Endothelial cell of umbilical vein (primary cell): ENCODE data around the gene NSD1. TPM values are rescaled to one million over a fixed set of nuclear protein-coding genes. Genes with fewer than 3 reads are reported as not detected.

Experiments
- BruUV-seq: library from RNA; stranded (reverse); fragments of 400-500 nt; replicated peaks from 2 replicates; lab custom pipeline; 2021; lab: Mats Ljungman, UMichigan
- CTCF ChIA-PET: fragments of 300-600, 350-600 bp; sonication (Branson Sonifier 250); formaldehyde crosslinking; loops from one replicate; lab custom pipeline; 2021; ENCODE audit warnings: antibody characterized with exemption, inconsistent platforms; lab: Charles Lee
- POLR2A ChIA-PET: fragments of 300-600, 350-600 bp; sonication (Branson Sonifier 250); formaldehyde crosslinking; loops from one replicate; lab custom pipeline; 2021; ENCODE audit warnings: antibody characterized with exemption, inconsistent platforms; lab: Charles Lee
- DNase-seq: peaks from one replicate; pipeline ENCODE4 v3.0.0-alpha.2; 2011; ENCODE audit warnings: low read depth, low spot score
- FAIRE-seq: peaks from 2 replicates; lab custom pipeline; 2011; peaks lifted over from hg19 to GRCh38; lab: Jason Lieb, UNC
- H2AFZ ChIP-seq: 2 replicates; pipeline ENCODE4 v1.6.0; 2012; ENCODE audit warnings: low read depth, low read length, control low read depth, inconsistent platforms
- H3K27ac ChIP-seq: 2 replicates; pipeline ENCODE4 v1.5.1; 2011; ENCODE audit warnings: low read depth, mild to moderate bottlenecking, control low read depth, low read length, moderate library complexity; ENCODE audit not compliant: insufficient read depth
- H3K27me3 ChIP-seq, 2 experiments: 2 replicates each; pipeline versions ENCODE4 v1.6.0 to v1.6.1; 2011; ENCODE audit warnings: low read length in 2 of 2, mixed read lengths in 1 of 2; ENCODE audit not compliant: control insufficient read depth in 2 of 2, insufficient read depth in 2 of 2
- H3K36me3 ChIP-seq, 2 experiments: 2 replicates in 1 of 2; 3 replicates in 1 of 2; pipeline ENCODE4 v1.5.1; 2011; ENCODE audit warnings: low read length in 2 of 2, mild to moderate bottlenecking in 1 of 2, moderate library complexity in 1 of 2; ENCODE audit not compliant: control insufficient read depth in 2 of 2, insufficient read depth in 2 of 2; ENCODE audit errors: extremely low read depth in 1 of 2
- H3K4me1 ChIP-seq: 3 replicates; pipeline ENCODE4 v1.5.1; 2011; ENCODE audit warnings: mild to moderate bottlenecking, low read length; ENCODE audit not compliant: control insufficient read depth, insufficient read depth; ENCODE audit errors: extremely low read depth
- H3K4me2 ChIP-seq: 2 replicates; pipeline ENCODE4 v1.6.1; 2011; ENCODE audit warnings: low read length, control low read depth, mixed read lengths; ENCODE audit not compliant: insufficient read depth
- H3K4me3 ChIP-seq, 3 experiments: fragments of 200-600 bp in 1 of 3; sonication (generic), shearing (Covaris generic) in 1 of 3; replicated peaks in 1 of 3; 2 replicates each; pipeline ENCODE4 v1.5.1; 2011 to 2016; ENCODE audit warnings: control low read depth in 3 of 3, low read length in 3 of 3, mild to moderate bottlenecking in 2 of 3, inconsistent platforms in 1 of 3, low read depth in 1 of 3, moderate library complexity in 1 of 3; ENCODE audit not compliant: insufficient read depth in 1 of 3
- H3K79me2 ChIP-seq: 2 replicates; pipeline ENCODE4 v1.6.0; 2012; ENCODE audit warnings: low read length, inconsistent platforms; ENCODE audit not compliant: control insufficient read depth, insufficient read depth
- H3K9ac ChIP-seq: replicated peaks from 2 replicates; pipeline ENCODE3; 2011; ENCODE audit warnings: low read length, control low read depth; ENCODE audit not compliant: insufficient read depth; ENCODE audit errors: extremely low read depth
- H3K9me1 ChIP-seq: replicated peaks from 3 replicates; pipeline ENCODE4 v1.6.0; 2011; ENCODE audit warnings: mild to moderate bottlenecking, low read length; ENCODE audit not compliant: control insufficient read depth, insufficient read depth; ENCODE audit errors: extremely low read depth
- H3K9me3 ChIP-seq: replicated peaks from 2 replicates; pipeline ENCODE4 v1.5.1; 2012; ENCODE audit warnings: low read length, inconsistent platforms; ENCODE audit not compliant: control insufficient read depth, insufficient read depth
- H4K20me1 ChIP-seq: replicated peaks from 2 replicates; pipeline ENCODE3; 2011; ENCODE audit warnings: mild to moderate bottlenecking, low read length; ENCODE audit not compliant: control insufficient read depth, insufficient read depth; ENCODE audit errors: extremely low read depth
- GATA2 ChIP-seq: IDR thresholded peaks from 2 replicates; pipeline ENCODE4 v1.7.0; 2011; ENCODE audit warnings: low read depth, mild to moderate bottlenecking, moderate library complexity, mixed read lengths, low read length; ENCODE audit not compliant: insufficient read length, insufficient read depth
- JUN ChIP-seq: IDR thresholded peaks from 2 replicates; pipeline ENCODE4 v1.6.1; 2011; ENCODE audit warnings: borderline replicate concordance, low read depth; ENCODE audit not compliant: insufficient read length, insufficient read depth
- MYC ChIP-seq: IDR thresholded peaks from one replicate; pipeline ENCODE4 v1.6.1; 2011; ENCODE audit warnings: mild to moderate bottlenecking, low read depth, low read length
- POLR2AphosphoS5 ChIP-seq: IDR thresholded peaks from 2 replicates; pipeline ENCODE4 v1.6.1; 2012; ENCODE audit warnings: low read depth, mild to moderate bottlenecking, control low read depth, low read length, moderate library complexity; ENCODE audit not compliant: insufficient read depth
- dilution Hi-C: fragments of 300-500 bp; cut with MboI; formaldehyde crosslinking; loops from one replicate; pipeline ENCODE4 v1.15.0; 2019; ENCODE audit warnings: low sequenced_read_pairs; ENCODE audit not compliant: extremely low pct_ligation_motif_present
- intact Hi-C: fragments of 100-400 bp; cut with micrococcal nuclease; formaldehyde crosslinking; loops from one replicate; pipeline ENCODE4 v1.10.0; 2022
- polyA plus RNA-seq, 4 experiments: library from polyadenylated mRNA; depleted of rRNA in 3 of 4; stranded (reverse) in 3 of 4; unstranded in 1 of 4; fragments of >200 nt; gene quantifications; 2 replicates each; pipeline versions ENCODE4 v1.2.1 to v1.2.3, GENCODE V29; 2011 to 2012; ENCODE audit warnings: missing spikeins in 1 of 4
- total RNA-seq: library from RNA; stranded (reverse); gene quantifications from 2 replicates; pipeline ENCODE4 v1.2.3, GENCODE V29; 2021
- TF ChIP-seq, protein P1 (sequence below), 2 donors: IDR thresholded peaks; 1 replicate in 1 of 2; 2 replicates in 1 of 2; pipeline ENCODE4 v1.5.1; 2011; ENCODE audit warnings: low read length in 2 of 2, mild to moderate bottlenecking in 2 of 2, moderate library complexity in 2 of 2, control low read depth in 1 of 2, inconsistent platforms in 1 of 2, low read depth in 1 of 2; ENCODE audit not compliant: insufficient read depth in 1 of 2; ENCODE audit errors: extremely low read depth in 1 of 2
- TF ChIP-seq, protein P2 (sequence below): IDR thresholded peaks from 2 replicates; pipeline ENCODE4 v1.6.1; 2011; ENCODE audit not compliant: insufficient read depth, insufficient read length

NSD1 gene
- total and polyA plus RNA-seq, 2 donors (not counting 3 experiments of a cell fraction or from before 2014, with no cell fraction given): 14.4 to 90.4 TPM

GRCh38 chr5:177317959-177318377 lies 184.4 kb downstream of the NSD1 start:
- TF ChIP-seq, protein P1, sequence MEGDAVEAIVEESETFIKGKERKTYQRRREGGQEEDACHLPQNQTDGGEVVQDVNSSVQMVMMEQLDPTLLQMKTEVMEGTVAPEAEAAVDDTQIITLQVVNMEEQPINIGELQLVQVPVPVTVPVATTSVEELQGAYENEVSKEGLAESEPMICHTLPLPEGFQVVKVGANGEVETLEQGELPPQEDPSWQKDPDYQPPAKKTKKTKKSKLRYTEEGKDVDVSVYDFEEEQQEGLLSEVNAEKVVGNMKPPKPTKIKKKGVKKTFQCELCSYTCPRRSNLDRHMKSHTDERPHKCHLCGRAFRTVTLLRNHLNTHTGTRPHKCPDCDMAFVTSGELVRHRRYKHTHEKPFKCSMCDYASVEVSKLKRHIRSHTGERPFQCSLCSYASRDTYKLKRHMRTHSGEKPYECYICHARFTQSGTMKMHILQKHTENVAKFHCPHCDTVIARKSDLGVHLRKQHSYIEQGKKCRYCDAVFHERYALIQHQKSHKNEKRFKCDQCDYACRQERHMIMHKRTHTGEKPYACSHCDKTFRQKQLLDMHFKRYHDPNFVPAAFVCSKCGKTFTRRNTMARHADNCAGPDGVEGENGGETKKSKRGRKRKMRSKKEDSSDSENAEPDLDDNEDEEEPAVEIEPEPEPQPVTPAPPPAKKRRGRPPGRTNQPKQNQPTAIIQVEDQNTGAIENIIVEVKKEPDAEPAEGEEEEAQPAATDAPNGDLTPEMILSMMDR (IDR thresholded peaks at IDR 0.05; ENCODE audit: extremely low read depth in 1 of 2, insufficient read depth in 1 of 2, low read depth in 1 of 2, low read length in 2 of 2): peak; percentile 83 to 93
- no peak for TF ChIP-seq JUN
- H3K79me2 ChIP-seq: no peaks in the 10 kb centered on the region
- dilution Hi-C loops: no loop called here
- no TSS peak for BruUV-seq
- POLR2A ChIA-PET: no interaction called here
- FAIRE-seq: peak; percentile 83
- no peak overlapping the region for H3K27ac ChIP-seq
- intact Hi-C loops: loop anchor here (1.0 to 2.0 kb wide), 4 partner anchors 18 to 137 kb away; no protein-coding TSS in a partner anchor
- H3K36me3 ChIP-seq: peaks cover 0 to 6% of the 10 kb centered on the region in 2 experiments
- no peaks in the 10 kb centered on the region for H3K27me3 ChIP-seq
- H3K4me3 ChIP-seq: no peak overlapping the region
- H4K20me1 ChIP-seq: no peaks in the 10 kb centered on the region
- H3K9ac ChIP-seq: no peak overlapping the region
- no peak overlapping the region for H3K4me2 ChIP-seq
- H3K4me1 ChIP-seq: peaks cover under 1% of the 10 kb centered on the region
- H3K9me3 ChIP-seq: no peaks in the 10 kb centered on the region
- DNase-seq: peak; percentile 82
- CTCF ChIA-PET: interaction anchor here (0.7 to 3.5 kb wide), 19 partner anchors 8 to 229 kb away, joined by 3 to 44 read pairs (median 6); partner anchors contain the start of genes LMAN2 and SLC34A1
- no peak overlapping the region for H2AFZ ChIP-seq
- H3K9me1 ChIP-seq: no peaks in the 10 kb centered on the region

GRCh38 chr5:177319913-177320588 lies 186.5 kb downstream of the NSD1 start:
- no TSS peak for BruUV-seq
- Histone ChIP-seq H3K9ac (no peak overlapping the region), H3K36me3 (peaks cover 0 to 8% of the 10 kb centered on the region in 2 experiments), H3K9me3 (no peaks in the 10 kb centered on the region), H4K20me1 (no peaks in the 10 kb centered on the region), H3K4me3 (no peak overlapping the region), H3K9me1 (no peaks in the 10 kb centered on the region), H3K4me2 (no peak overlapping the region), H3K27me3 (no peaks in the 10 kb centered on the region), H2AFZ (no peak overlapping the region), H3K27ac (no peak overlapping the region), H3K4me1 (no peaks in the 10 kb centered on the region), H3K79me2 (no peaks in the 10 kb centered on the region)
- CTCF ChIA-PET: interaction anchor here (1.0 to 3.5 kb wide), 6 partner anchors 8 to 208 kb away, joined by 3 to 44 read pairs (median 14); no protein-coding TSS in a partner anchor
- DNase-seq (no peak), FAIRE-seq (no peak)
- POLR2A ChIA-PET: no interaction called here
- dilution Hi-C loops (loop anchor here (5.0 kb wide), 1 partner anchor 42 kb away; no protein-coding TSS in a partner anchor), intact Hi-C loops (loop anchor here (2.0 kb wide), 1 partner anchor 135 kb away; no protein-coding TSS in a partner anchor)
- TF ChIP-seq POLR2AphosphoS5 (no peak), GATA2 (no peak), JUN (no peak), MYC (no peak)
- TF ChIP-seq, protein P1 (IDR thresholded peaks at IDR 0.05; ENCODE audit: extremely low read depth in 1 of 2, insufficient read depth in 1 of 2, low read depth in 1 of 2, low read length in 2 of 2): no peak
- TF ChIP-seq, protein P2, sequence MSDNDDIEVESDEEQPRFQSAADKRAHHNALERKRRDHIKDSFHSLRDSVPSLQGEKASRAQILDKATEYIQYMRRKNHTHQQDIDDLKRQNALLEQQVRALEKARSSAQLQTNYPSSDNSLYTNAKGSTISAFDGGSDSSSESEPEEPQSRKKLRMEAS: no peak
